Cardiac muscle cell (in vitro differentiated cells and primary cell): ENCODE results near the gene NUDT4B. TPM values are rescaled to one million over a fixed set of nuclear protein-coding genes. Genes with fewer than 3 reads are reported as not detected.
"Not testable (repeated sequence)": the region's sequence is repeated elsewhere in the genome, so short reads cannot be mapped to it uniquely, and the experiment has no call there.

Source experiments
- DNase-seq, 2 donors: peaks; one replicate each; pipeline versions ENCODE4 v3.0.0 to v3.0.0-alpha.2; 2010 to 2017; ENCODE audit warnings: low read depth in 1 of 2, low spot score in 1 of 2
- H3K27ac ChIP-seq: fragments of 200-600 bp; sonication (generic); 2 replicates; pipeline ENCODE4 v1.5.1; 2016
- H3K27me3 ChIP-seq: fragments of 200-600 bp; sonication (generic); 2 replicates; pipeline ENCODE4 v1.6.0; 2016; ENCODE audit warnings: control low read depth
- H3K36me3 ChIP-seq: fragments of 200-600 bp; sonication (generic); 2 replicates; pipeline ENCODE4 v1.5.1; 2016; ENCODE audit warnings: control low read depth
- H3K4me1 ChIP-seq: fragments of 200-600 bp; sonication (generic); 2 replicates; pipeline ENCODE4 v1.8.1; 2017; ENCODE audit warnings: low read depth, mild to moderate bottlenecking, mixed run types
- H3K4me3 ChIP-seq: fragments of 200-600 bp; sonication (generic); 2 replicates; pipeline ENCODE4 v1.5.1; 2016; ENCODE audit warnings: mild to moderate bottlenecking
- H3K9me3 ChIP-seq: fragments of 200-600 bp; sonication (generic); 2 replicates; pipeline ENCODE4 v1.5.1; 2017; ENCODE audit warnings: low read depth, mild to moderate bottlenecking, control low read depth
- polyA plus RNA-seq: library from polyadenylated mRNA; unstranded; fragments of >200 nt; fragmentation: Nextera tagmentation; extraction: Ambion mirVana; gene quantifications from 2 replicates; pipeline ENCODE4 v1.2.1, GENCODE V29; 2016
- total RNA-seq: library from RNA; depleted of rRNA; stranded (reverse); fragments of >200 nt; gene quantifications from 2 replicates; pipeline ENCODE4 v1.2.3, GENCODE V29; 2016

NUDT4B gene
- total and polyA plus RNA-seq, 2 experiments from 2014 or later: 72.0 TPM; not detected in 1

- not testable (repeated sequence) for H3K36me3 ChIP-seq, H3K4me1 ChIP-seq, DNase-seq, H3K27ac ChIP-seq, H3K27me3 ChIP-seq, H3K4me3 ChIP-seq, H3K9me3 ChIP-seq
These were observed 45.3 kb downstream of the NUDT4B start for GRCh38 chr1:148793762-148794332.

Other genes with a start within 250 kb of the NUDT4B start
- 11.7 and 21.9 TPM in 2 replicates for gene NBPF14, start 152.8 kb upstream of the NUDT4B start, total RNA-seq
- 12.6 and 20.4 TPM in 2 replicates for gene NBPF14, start 152.8 kb upstream of the NUDT4B start, polyA plus RNA-seq
- gene PDE4DIP, start 95.7 kb downstream of the NUDT4B start, total RNA-seq: 184 and 211 TPM in 2 replicates
- gene PDE4DIP, start 95.7 kb downstream of the NUDT4B start, polyA plus RNA-seq: 285 and 306 TPM in 2 replicates